DOHH2 (cell line): ENCODE data around the gene PEAR1.

Experiments
- H3F3A ChIP-seq: fragments of 200-600 bp; sonication (generic), shearing (Covaris generic); 2 replicates; pipeline ENCODE4 v1.6.0; 2016; ENCODE audit warnings: antibody characterized with exemption, mild to moderate bottlenecking; ENCODE audit not compliant: control insufficient read depth, insufficient read depth
- H3K27ac ChIP-seq: fragments of 200-600 bp; sonication (generic); 2 replicates; pipeline ENCODE4 v1.5.1; 2014; ENCODE audit warnings: low read depth, mild to moderate bottlenecking, low read length, moderate library complexity
- H3K27me3 ChIP-seq: fragments of 200-600 bp; sonication (generic); 2 replicates; pipeline ENCODE4 v1.6.1; 2014; ENCODE audit warnings: mild to moderate bottlenecking, low read length, mixed read lengths; ENCODE audit not compliant: control insufficient read depth
- H3K36me3 ChIP-seq: fragments of 200-600 bp; sonication (generic); 2 replicates; pipeline ENCODE4 v1.6.1; 2014; ENCODE audit warnings: mild to moderate bottlenecking, low read length, moderate library complexity, mixed read lengths; ENCODE audit not compliant: control insufficient read depth
- H3K4me1 ChIP-seq: fragments of 200-600 bp; sonication (generic); 2 replicates; pipeline ENCODE4 v1.6.1; 2014; ENCODE audit warnings: mild to moderate bottlenecking, low read length, mixed read lengths; ENCODE audit not compliant: control insufficient read depth
- H3K4me2 ChIP-seq: fragments of 200-600 bp; sonication (generic); 2 replicates; pipeline ENCODE4 v1.6.0; 2014; ENCODE audit warnings: mild to moderate bottlenecking, low read length, moderate library complexity
- H3K4me3 ChIP-seq: fragments of 200-600 bp; sonication (generic); 2 replicates; pipeline ENCODE4 v1.5.1; 2014; ENCODE audit warnings: mild to moderate bottlenecking, low read length, mixed read lengths
- H3K79me2 ChIP-seq: fragments of 200-600 bp; sonication (generic); 2 replicates; pipeline ENCODE4 v1.6.1; 2014; ENCODE audit warnings: mild to moderate bottlenecking, low read length, mixed read lengths; ENCODE audit not compliant: control insufficient read depth
- H3K9me2 ChIP-seq: fragments of 200-600 bp; sonication (generic); replicated peaks from 2 replicates; pipeline ENCODE4 v1.6.1; 2014; ENCODE audit warnings: mild to moderate bottlenecking, low read length, mixed read lengths; ENCODE audit not compliant: control insufficient read depth
- H3K9me3 ChIP-seq: fragments of 200-600 bp; sonication (generic); 2 replicates; pipeline ENCODE4 v1.6.1; 2014; ENCODE audit warnings: antibody characterized with exemption, low read length, mixed read lengths; ENCODE audit not compliant: control insufficient read depth, insufficient read depth
- H4K20me1 ChIP-seq: fragments of 200-600 bp; sonication (generic); 2 replicates; pipeline ENCODE4 v1.6.0; 2014; ENCODE audit warnings: low read depth, mild to moderate bottlenecking, antibody characterized with exemption, low read length, moderate library complexity; ENCODE audit not compliant: control insufficient read depth, insufficient read depth
- EZH2phosphoT487 ChIP-seq: fragments of 200-600 bp; sonication (generic); IDR thresholded peaks from 2 replicates; pipeline ENCODE4 v1.6.1; 2017; ENCODE audit warnings: borderline replicate concordance, mild to moderate bottlenecking, antibody characterized with exemption, low read length, moderate library complexity, mixed read lengths
- TF ChIP-seq, protein P1 (sequence below): fragments of 200-600 bp; sonication (generic); IDR thresholded peaks from one replicate; pipeline ENCODE4 v1.5.1; 2014; ENCODE audit warnings: antibody characterized with exemption, mild to moderate bottlenecking, low read depth, low read length; ENCODE audit not compliant: poor library complexity, severe bottlenecking

The PEAR1 gene

GRCh38 chr1:156894711-156895454, 1.4 kb downstream of the PEAR1 start:
- Histone ChIP-seq H3F3A (no peaks in the 10 kb centered on the region), H3K4me1 (0 out of 2 replicates have a peak, but pooled peaks cover 3% of the 10 kb centered on the region), H3K27ac (no peak overlapping the region), H3K36me3 (no peaks in the 10 kb centered on the region), H3K79me2 (no peaks in the 10 kb centered on the region), H3K27me3 (peaks cover 50% of the 10 kb centered on the region), H4K20me1 (0 out of 2 replicates have a peak, but pooled peaks cover 3% of the 10 kb centered on the region), H3K4me3 (no peak overlapping the region), H3K4me2 (no peak overlapping the region), H3K9me2 (no peaks in the 10 kb centered on the region), H3K9me3 (no peaks in the 10 kb centered on the region)
- TF ChIP-seq, protein P1, sequence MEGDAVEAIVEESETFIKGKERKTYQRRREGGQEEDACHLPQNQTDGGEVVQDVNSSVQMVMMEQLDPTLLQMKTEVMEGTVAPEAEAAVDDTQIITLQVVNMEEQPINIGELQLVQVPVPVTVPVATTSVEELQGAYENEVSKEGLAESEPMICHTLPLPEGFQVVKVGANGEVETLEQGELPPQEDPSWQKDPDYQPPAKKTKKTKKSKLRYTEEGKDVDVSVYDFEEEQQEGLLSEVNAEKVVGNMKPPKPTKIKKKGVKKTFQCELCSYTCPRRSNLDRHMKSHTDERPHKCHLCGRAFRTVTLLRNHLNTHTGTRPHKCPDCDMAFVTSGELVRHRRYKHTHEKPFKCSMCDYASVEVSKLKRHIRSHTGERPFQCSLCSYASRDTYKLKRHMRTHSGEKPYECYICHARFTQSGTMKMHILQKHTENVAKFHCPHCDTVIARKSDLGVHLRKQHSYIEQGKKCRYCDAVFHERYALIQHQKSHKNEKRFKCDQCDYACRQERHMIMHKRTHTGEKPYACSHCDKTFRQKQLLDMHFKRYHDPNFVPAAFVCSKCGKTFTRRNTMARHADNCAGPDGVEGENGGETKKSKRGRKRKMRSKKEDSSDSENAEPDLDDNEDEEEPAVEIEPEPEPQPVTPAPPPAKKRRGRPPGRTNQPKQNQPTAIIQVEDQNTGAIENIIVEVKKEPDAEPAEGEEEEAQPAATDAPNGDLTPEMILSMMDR, result no peak
- no peak for TF ChIP-seq EZH2phosphoT487

DNA sequence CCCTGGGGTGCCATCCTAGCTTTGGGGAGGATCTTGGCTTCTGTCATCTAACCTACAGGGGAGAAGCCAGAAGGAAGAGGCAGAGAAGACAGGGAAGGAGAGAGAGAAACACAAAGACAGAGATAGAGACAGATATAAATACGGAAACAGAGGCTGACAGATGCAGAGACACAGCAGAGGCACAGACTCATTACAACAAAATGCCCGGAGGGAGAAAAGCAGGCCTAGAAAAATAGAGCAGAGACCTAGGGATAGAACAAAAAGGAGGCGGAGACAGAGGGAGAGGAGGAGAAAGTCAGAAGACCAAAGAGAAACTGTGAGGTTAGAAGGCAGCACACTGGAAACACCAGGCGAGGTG, 1.9 kb downstream of the PEAR1 start:
- no peaks in the 10 kb centered on the region for H3K36me3 ChIP-seq
- H3K4me2 ChIP-seq, result no peak overlapping the region
- no peaks in the 10 kb centered on the region for H3K79me2 ChIP-seq
- no peak overlapping the region for H3K27ac ChIP-seq
- TF ChIP-seq, protein P1, result no peak
- no peak for TF ChIP-seq EZH2phosphoT487
- H4K20me1 ChIP-seq, result 0 out of 2 replicates have a peak, but pooled peaks cover 3% of the 10 kb centered on the region
- no peaks in the 10 kb centered on the region for H3K9me3 ChIP-seq
- no peak overlapping the region for H3K4me3 ChIP-seq
- H3K27me3 ChIP-seq, result peaks cover 48% of the 10 kb centered on the region
- no peaks in the 10 kb centered on the region for H3K9me2 ChIP-seq
- H3F3A ChIP-seq, result no peaks in the 10 kb centered on the region
- 0 out of 2 replicates have a peak, but pooled peaks cover 3% of the 10 kb centered on the region for H3K4me1 ChIP-seq

DNA sequence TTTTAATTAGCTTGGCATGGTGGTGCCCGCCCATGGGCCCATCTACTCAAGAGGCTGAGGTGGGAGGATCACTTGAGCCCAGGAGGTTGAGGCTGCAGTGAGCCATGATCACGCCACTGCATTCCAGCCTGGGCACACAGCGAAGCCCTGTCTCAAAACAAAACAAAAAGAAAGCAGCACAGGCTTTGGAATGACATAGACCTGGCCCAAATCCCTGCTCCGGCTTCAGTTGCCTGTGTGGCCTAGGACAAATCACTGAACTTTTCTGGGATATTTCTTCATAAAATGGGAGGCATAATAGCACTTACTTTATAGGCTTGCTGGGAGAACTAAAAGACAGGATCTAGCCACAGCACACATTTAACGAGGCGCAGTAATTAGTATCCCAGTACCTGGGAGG, 2.4 kb downstream of the PEAR1 start:
- H3K27me3 ChIP-seq, result peaks cover 47% of the 10 kb centered on the region
- no peaks in the 10 kb centered on the region for H3K9me2 ChIP-seq
- no peaks in the 10 kb centered on the region for H3K79me2 ChIP-seq
- H3K36me3 ChIP-seq, result no peaks in the 10 kb centered on the region
- 0 out of 2 replicates have a peak, but pooled peaks cover 3% of the 10 kb centered on the region for H3K4me1 ChIP-seq
- no peaks in the 10 kb centered on the region for H3F3A ChIP-seq
- no peaks in the 10 kb centered on the region for H3K9me3 ChIP-seq
- TF ChIP-seq, protein P1, result no peak
- TF ChIP-seq EZH2phosphoT487, result no peak
- H3K4me3 ChIP-seq, result no peak overlapping the region
- no peak overlapping the region for H3K4me2 ChIP-seq
- no peak overlapping the region for H3K27ac ChIP-seq
- H4K20me1 ChIP-seq, result 0 out of 2 replicates have a peak, but pooled peaks cover 3% of the 10 kb centered on the region
